HG03354 (cell line): Measurements from ENCODE around the gene FAM234A.
"Not testable (repeated sequence)": the region's sequence is repeated elsewhere in the genome, so short reads cannot be mapped to it uniquely, and the experiment has no call there.

ENCODE experiments used
- ATAC-seq: cut with Tn5 transposase; IDR thresholded peaks from one replicate; pipeline ENCODE4 v1.9.1; 2021; ENCODE audit warnings: mild to moderate bottlenecking; ENCODE audit not compliant: unreplicated experiment, poor library complexity, severe bottlenecking

The FAM234A gene

GRCh38 chr16:262121-262745, 27.6 kb downstream of the FAM234A start:
- ATAC-seq = no peak

DNA sequence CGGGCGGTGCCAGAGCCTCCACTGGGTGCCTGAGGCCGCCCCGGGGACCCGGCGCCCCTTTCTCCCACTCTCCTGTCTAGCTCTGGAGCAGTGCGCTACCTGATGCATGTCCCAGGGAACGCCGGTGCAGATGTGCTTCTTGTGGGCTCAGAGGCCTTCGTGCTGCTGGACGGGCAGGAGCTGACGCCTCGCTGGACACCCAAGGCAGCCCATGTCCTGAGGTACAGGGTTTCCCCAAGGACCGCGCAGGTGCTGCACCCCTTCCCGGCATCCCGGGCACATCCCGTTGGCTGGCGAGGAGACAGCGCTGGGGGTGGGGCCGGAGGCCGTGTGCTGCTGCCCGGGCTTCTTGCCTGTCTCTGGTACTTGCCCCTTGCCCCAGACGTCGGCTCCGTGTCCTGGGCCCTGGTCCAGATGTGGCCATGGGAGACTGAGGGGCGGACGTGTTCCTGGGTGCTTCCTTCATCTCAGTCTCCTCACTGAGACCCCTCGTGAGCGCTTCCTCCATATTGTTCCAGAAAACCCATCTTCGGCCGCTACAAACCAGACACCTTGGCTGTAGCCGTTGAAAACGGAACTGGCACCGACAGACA, 28.7 kb downstream of the FAM234A start:
- no peak for ATAC-seq

DNA sequence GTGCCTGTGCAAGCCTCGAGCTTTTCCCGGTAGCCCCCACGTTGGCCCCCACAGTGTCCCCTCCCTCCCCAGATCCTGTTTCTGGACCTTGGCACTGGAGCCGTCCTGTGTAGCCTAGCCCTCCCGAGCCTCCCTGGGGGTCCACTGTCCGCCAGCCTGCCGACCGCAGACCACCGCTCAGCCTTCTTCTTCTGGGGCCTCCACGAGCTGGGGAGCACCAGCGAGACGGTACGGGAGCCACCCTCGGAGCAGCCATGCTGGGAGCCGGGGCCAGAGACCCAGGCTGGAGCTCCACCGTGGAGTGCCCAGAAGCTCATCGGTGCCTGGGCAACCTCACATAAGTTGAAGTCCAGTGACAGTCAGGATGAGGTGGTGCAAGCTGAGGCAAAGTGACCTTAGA, 29.3 kb downstream of the FAM234A start:
- no peak for ATAC-seq

- no peak for ATAC-seq
Measured at GRCh38 chr16:264440-264951, 29.9 kb downstream of the FAM234A start.

DNA sequence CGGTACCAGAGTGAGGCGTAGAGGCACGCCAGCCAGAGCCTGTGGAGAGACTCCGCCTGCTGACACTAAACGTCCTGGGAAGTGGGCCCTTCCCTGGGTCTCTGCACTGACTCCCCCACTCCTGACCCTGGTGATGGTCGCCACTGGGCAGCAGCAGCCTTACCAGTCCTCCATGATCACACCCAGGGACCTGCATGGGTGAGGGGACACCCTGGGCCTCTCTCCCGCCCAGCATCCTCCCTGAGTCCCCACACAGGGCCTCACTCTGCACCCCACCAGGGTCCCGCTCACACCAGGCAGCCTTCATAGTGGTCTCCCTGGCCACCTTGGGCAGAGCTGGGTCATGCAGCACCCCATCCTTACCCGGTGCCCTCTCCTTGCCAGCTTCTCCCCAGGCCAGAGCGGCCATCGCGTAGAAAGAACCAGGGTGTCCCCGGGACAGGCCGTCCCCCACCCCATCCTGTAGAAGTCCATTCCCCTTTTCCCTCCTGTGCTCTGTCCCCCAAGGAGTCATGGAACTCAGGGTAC, 30.4 kb downstream of the FAM234A start:
- no peak for ATAC-seq

DNA sequence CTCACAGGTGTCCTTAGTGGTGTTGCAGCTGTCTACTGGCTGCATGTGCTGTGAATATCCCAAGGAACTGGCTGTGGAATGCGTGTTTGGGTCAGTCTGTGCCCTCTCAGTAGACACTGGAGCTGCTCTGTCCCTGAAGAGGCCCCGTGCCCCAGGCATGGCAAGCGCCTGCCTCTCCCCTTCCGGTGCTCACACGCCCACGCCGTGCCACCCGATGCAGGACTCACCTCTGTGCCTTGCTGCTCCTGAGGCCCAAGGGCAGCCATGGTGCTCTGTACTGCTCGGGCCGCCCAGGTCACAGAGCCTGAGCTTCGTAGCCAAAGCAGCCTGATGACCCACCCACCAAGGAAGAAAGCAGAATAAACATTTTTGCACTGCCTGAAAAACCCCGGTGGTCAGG, 31.1 kb downstream of the FAM234A start:
- ATAC-seq = no peak

DNA sequence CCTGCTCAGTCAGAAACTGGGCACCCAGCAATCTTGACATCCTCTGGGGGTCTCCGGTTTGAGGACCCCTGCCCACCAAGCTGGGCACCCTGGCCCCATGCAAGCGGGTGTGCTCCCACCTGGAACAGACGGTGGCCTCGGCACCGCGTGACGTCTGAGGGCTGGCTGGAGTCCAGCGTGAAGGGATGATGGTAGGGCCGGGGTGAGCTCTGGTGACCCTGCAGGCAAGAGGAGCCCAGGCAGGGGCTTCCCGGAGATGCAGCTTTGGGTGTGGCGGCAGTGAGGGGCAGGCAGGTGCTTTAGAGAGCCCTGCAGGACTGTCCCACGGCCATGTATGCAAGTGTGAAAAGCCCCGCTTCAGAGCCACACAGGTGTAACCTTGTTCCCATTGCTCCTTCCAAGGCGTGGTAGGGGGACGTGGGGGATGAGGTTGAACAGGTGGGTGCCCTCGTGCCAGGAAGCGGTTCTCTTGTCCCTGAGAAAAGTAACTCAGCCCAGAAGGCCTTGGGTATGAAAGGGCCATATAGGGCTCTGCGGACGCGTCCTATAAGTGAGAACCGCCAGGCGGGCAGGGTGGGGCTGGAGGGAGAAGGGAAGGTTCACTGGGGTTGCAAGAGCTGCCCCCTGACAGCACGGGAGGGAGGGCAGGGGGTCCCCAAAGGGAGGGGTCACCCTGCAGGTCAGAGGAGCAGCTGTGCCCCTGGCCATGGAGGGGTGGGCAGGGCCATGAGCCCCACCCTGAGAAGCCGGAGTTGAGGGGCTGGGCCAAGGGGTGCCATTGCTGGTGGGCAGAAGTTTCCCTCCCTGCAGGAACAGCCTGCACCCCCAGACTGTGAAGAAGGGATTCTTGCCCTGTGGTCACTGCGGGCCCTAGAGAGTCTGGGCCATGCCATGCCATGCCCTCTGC, 31.9 kb downstream of the FAM234A start:
- ATAC-seq = no peak

DNA sequence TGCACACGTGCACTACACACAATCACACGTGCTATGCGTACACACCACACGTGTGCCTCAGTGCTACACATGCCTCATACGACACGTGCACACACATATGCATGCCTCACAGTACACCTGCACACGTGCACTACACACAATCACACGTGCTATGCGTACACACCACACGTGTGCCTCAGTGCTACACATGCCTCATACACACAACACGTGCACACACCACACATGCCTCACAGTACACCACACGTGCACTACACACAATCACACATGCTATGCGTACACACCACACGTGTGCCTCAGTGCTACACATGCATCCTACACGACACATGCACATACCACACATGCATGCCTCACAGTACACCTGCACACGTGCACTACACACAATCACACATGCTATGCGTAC, 32.9 kb downstream of the FAM234A start:
- ATAC-seq = not testable (repeated sequence)

DNA sequence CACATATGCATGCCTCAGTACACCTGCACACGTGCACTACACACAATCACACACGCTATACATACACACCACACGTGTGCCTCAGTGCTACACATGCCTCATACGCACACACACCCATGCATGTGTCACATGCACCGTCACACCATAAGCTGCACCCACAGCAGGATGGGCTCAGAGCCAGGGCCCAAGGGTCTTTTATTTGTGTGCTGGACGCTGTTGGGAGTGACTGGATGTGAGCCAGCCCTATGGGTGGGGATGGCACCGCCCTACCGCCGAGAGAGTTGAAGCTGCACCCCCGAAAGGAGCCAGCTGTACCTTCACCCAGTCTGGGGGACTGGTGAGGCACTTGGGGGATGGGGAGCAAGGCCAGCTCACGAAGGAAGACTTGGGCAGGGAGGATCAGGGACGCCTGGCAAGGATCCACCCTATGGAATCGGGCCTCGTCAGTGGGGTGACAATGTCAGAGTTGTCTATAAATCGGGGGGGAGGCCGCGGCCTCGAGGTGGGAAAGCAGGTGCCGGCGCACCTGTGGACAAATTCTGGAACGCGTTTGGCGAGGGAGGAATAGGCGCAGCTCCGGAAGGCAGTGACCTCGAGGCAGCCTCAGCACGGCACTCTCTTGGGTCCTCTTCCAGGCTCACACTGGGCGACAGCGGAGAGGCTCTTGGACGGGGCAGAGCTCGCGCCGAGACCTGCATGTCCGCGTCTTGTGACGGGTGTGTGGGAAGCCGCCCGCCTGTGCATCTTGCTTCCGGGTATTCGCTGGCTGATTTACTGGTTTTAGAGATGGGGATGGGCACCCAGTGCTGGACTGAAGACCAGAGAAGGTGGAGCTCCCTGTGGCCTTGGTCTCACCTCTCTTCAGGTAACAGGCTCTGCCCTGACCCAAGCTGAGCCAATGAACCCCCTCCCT, 33.8 kb downstream of the FAM234A start:
- ATAC-seq = no peak

GRCh38 chr16:269061-269796, 34.6 kb downstream of the FAM234A start:
- no peak for ATAC-seq

DNA sequence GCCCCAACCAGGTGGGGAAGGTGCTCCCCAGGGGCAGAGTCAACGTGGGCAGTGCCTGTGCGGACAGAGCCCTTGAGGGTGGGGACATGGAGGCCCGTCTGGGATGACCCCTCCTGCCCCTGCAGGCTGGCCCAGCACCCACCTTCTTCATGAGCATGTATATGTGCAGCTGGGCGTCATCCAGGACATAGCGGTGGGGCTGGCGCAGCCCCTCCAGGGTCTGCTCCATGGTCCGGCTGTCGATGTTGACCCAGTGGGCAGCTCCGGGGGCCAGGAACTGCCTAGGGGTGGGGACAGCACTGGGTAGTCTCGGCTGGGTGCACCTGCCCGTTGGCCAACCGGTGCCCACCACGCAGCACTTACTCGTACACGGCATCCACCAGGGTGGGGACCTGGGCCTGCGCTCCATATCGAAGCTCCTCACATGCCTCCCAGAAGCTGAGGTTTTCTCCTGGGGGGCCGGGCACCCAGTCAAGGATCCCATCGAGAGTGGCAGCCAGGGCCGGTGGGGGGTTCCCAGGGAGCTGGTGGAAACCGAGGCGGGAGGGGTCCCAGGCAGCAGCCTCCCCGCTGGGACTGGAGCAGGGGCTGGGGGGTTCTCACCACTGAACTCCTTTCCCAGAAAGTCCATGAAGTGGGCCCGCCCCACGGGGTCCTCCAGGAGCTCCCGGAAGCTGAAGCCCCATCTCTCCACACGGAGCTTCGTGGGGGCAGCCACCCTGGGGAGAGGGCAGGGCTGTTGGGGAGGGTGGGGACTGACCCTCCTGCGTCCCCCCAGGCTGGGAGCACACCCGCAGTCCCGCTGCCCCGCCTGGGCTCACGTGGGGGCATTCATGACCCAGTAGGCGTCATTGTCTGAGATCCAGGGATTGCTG, 36.0 kb downstream of the FAM234A start:
- ATAC-seq = no peak

DNA sequence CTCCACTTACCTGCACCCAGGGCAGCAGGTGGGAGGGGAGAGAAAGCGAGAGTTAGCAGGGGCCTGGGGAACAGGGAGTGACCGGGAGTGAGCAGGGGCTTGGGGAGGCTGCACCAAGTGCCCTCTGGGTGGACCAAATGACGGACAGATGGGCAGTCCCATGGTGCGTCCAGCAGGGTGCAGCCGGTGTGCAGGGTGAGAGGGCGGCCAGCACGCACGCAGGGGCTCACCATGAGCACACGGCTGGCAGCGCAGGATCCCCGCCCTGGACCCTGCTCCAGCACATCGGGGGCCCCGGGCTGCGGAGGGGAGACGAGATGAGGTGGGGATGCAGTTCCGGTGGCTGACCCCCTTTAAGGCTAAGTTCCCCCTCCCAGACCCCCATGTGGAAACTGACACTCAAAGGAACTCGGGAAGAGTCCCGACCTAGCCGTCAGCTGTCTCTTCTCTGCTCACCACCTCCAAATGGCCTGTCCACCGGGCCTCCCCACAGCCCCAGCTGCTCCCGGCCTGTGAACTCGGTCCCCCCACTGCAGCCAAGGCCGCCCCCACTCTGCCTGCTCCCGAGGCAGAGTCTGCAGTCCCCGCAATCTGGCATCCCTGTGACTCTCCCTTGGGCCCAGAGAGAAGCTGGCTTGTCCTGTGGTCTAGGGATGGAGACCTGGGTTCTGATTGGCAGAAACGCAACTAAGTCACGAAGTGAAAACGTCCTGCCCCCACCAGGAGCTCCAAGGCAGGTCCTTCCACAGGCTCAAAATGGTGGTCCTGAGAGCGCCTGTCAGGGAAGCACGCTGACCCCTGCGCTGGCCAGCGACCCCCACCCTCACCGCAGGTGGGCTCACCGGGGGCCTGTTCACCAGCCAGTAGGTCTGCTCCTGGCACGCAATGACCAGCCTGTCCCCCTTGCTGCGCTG, 38.3 kb downstream of the FAM234A start:
- ATAC-seq = no peak

DNA sequence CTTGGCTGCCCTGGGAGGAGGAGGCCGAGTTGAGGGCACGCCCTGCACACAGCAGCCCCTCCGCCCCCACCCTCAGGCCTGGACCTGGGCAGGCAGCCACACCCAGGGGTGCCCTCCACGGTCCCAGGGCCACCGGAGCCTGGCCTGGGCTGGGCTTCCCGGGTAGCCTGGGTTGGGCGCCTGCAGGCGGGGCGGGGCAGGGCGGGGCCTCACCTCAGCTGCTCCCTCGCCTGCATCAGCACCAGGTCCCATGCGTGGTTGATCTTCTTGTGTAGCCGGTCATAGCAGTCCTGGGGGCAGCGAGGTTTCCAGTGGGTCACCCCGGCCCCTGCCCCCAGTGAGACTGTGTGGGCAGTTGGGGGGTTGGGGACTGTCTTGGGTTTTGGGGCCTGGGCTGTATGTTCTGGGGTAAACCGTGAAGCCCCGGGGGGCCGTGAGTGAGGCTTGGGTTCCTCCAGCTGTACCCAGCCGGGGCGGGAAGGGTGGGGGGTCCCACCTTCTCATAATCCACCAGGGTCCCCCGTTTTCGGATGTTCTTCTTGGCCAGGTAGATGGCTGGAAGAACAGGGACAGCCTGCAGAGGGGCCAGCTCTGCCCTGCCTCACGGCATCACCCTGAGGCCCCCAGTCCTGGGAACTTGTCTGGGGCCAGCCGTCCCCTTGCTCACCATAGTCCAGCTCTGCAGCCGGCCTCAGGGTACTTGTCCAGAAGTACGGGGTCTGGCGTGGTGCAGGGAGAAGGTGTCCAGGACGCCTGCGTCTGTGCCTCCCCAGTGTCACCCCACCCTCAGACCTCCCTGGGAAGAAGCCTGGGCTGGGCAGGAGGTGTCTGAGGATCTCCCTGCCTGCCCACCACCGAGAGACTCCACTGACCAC, 39.2 kb downstream of the FAM234A start:
- no peak for ATAC-seq

- ATAC-seq = no peak
Measured at GRCh38 chr16:275041-275641, 40.5 kb downstream of the FAM234A start.

- no peak for ATAC-seq
Measured at GRCh38 chr16:275786-276232, 41.2 kb downstream of the FAM234A start, which contains the start of gene RGS11. RGS11 (minus strand) TSS chr16:275944; CDS start chr16:275911, 33 bp downstream.
